DOHH2 (cell line): ENCODE results near the gene ATP4B.

Experiments used
- EZH2phosphoT487 ChIP-seq: fragments of 200-600 bp; sonication (generic); IDR thresholded peaks from 2 replicates; pipeline ENCODE4 v1.6.1; 2017; ENCODE audit warnings: borderline replicate concordance, mild to moderate bottlenecking, antibody characterized with exemption, low read length, moderate library complexity, mixed read lengths
- TF ChIP-seq, protein P1 (sequence below): fragments of 200-600 bp; sonication (generic); IDR thresholded peaks from one replicate; pipeline ENCODE4 v1.5.1; 2014; ENCODE audit warnings: antibody characterized with exemption, mild to moderate bottlenecking, low read depth, low read length; ENCODE audit not compliant: poor library complexity, severe bottlenecking

- TF ChIP-seq, protein P1, sequence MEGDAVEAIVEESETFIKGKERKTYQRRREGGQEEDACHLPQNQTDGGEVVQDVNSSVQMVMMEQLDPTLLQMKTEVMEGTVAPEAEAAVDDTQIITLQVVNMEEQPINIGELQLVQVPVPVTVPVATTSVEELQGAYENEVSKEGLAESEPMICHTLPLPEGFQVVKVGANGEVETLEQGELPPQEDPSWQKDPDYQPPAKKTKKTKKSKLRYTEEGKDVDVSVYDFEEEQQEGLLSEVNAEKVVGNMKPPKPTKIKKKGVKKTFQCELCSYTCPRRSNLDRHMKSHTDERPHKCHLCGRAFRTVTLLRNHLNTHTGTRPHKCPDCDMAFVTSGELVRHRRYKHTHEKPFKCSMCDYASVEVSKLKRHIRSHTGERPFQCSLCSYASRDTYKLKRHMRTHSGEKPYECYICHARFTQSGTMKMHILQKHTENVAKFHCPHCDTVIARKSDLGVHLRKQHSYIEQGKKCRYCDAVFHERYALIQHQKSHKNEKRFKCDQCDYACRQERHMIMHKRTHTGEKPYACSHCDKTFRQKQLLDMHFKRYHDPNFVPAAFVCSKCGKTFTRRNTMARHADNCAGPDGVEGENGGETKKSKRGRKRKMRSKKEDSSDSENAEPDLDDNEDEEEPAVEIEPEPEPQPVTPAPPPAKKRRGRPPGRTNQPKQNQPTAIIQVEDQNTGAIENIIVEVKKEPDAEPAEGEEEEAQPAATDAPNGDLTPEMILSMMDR: no peak
- TF ChIP-seq EZH2phosphoT487: no peak
Measured at GRCh38 chr13:113623491-113624234, 34.3 kb downstream of the ATP4B start.
